Bronchial epithelial cell (primary cell): ENCODE data around the gene PLXNA1. TPM values are rescaled to one million over a fixed set of nuclear protein-coding genes. Genes with fewer than 3 reads are reported as not detected.

ENCODE experiments used
- DNase-seq: peaks from one replicate; pipeline ENCODE4 v3.0.0-alpha.2; 2010; ENCODE audit warnings: low read depth
- FAIRE-seq: peaks from 2 replicates; lab custom pipeline; 2011; peaks lifted over from hg19 to GRCh38; lab: Jason Lieb, UNC
- H3K27me3 ChIP-seq: 2 replicates; pipeline ENCODE4 v1.5.1; 2011; ENCODE audit warnings: low read length; ENCODE audit not compliant: control insufficient read depth, insufficient read depth
- H3K36me3 ChIP-seq: 2 replicates; pipeline ENCODE4 v1.5.1; 2011; ENCODE audit warnings: low read length; ENCODE audit not compliant: control insufficient read depth, insufficient read depth
- H3K4me3 ChIP-seq: 2 replicates; pipeline ENCODE4 v1.5.1; 2011; ENCODE audit warnings: mild to moderate bottlenecking, low read depth, low read length, control low read depth
- CTCF ChIP-seq: IDR thresholded peaks from 2 replicates; pipeline ENCODE4 v1.5.1; 2011; ENCODE audit warnings: mild to moderate bottlenecking, moderate library complexity, low read length, control low read depth, inconsistent platforms; ENCODE audit not compliant: insufficient read depth, severe bottlenecking
- total RNA-seq: library from RNA; depleted of rRNA; stranded (reverse); fragments of >200 nt; gene quantifications from 2 replicates; pipeline ENCODE4 v1.2.1, GENCODE V29; 2014

PLXNA1 gene
- total RNA-seq, 1 donor from 2014 or later: 53.4 TPM

- H3K36me3 ChIP-seq: peaks cover 30% of the 10 kb centered on the region
- H3K27me3 ChIP-seq: no peaks in the 10 kb centered on the region
- no peak for TF ChIP-seq CTCF
- no peak for FAIRE-seq
- DNase-seq: no peak
- no peak overlapping the region for H3K4me3 ChIP-seq
Measured at GRCh38 chr3:126987596-126987995, 4.7 kb downstream of the PLXNA1 start.

- Histone ChIP-seq H3K4me3 (no peak overlapping the region), H3K36me3 (peaks cover 34% of the 10 kb centered on the region), H3K27me3 (no peaks in the 10 kb centered on the region)
- no peak for DNase-seq
- no peak for TF ChIP-seq CTCF
- FAIRE-seq: no peak
Measured at GRCh38 chr3:126988451-126989021, 5.6 kb downstream of the PLXNA1 start.

GRCh38 chr3:126989316-126990023 lies 6.6 kb downstream of the PLXNA1 start:
- Histone ChIP-seq H3K36me3 (peaks cover 34% of the 10 kb centered on the region), H3K27me3 (no peaks in the 10 kb centered on the region), H3K4me3 (no peak overlapping the region)
- no peak for TF ChIP-seq CTCF
- FAIRE-seq: no peak
- DNase-seq: no peak

GRCh38 chr3:126990024-126990700 lies 7.2 kb downstream of the PLXNA1 start:
- DNase-seq (no peak), FAIRE-seq (no peak)
- no peak for TF ChIP-seq CTCF
- Histone ChIP-seq H3K4me3 (no peak overlapping the region), H3K36me3 (peaks cover 35% of the 10 kb centered on the region), H3K27me3 (no peaks in the 10 kb centered on the region)

- no peak overlapping the region for H3K4me3 ChIP-seq
- H3K27me3 ChIP-seq: no peaks in the 10 kb centered on the region
- TF ChIP-seq CTCF: no peak
- H3K36me3 ChIP-seq: peaks cover 38% of the 10 kb centered on the region
- DNase-seq: no peak
- no peak for FAIRE-seq
Measured at GRCh38 chr3:126990890-126991289, 8.0 kb downstream of the PLXNA1 start.
